Lung (tissue), 12 donors: ENCODE results near the gene RPL23. TPM values are rescaled to one million over a fixed set of nuclear protein-coding genes. Genes with fewer than 3 reads are reported as not detected.

ENCODE experiments used
- ATAC-seq: fragments of 200-7000 bp; cut with Tn5 transposase; one replicate; pipeline ENCODE4 v1.9.1; 2020; ENCODE audit warnings: moderate number of reproducible peaks; ENCODE audit not compliant: insufficient read depth, low FRiP score
- DNase-seq, 3 donors: peaks; one replicate each; pipeline ENCODE4 v3.0.0-alpha.2; 2013 to 2017
- H3K27ac ChIP-seq, 2 donors: one replicate each; pipeline ENCODE4 v1.5.1; 2013; ENCODE audit warnings: mild to moderate bottlenecking in 2 of 2, moderate library complexity in 2 of 2, control low read depth in 1 of 2, inconsistent platforms in 1 of 2, low read depth in 1 of 2, low read length in 1 of 2
- H3K27me3 ChIP-seq, 3 donors: one replicate each; pipeline ENCODE4 v1.5.1; 2013; ENCODE audit warnings: low read length in 2 of 3; ENCODE audit not compliant: control insufficient read depth in 3 of 3, insufficient read depth in 3 of 3
- H3K36me3 ChIP-seq, 4 donors: one replicate each; pipeline ENCODE4 v1.5.1; 2013; ENCODE audit warnings: low read length in 4 of 4, mild to moderate bottlenecking in 1 of 4, moderate library complexity in 1 of 4; ENCODE audit not compliant: control insufficient read depth in 4 of 4, insufficient read depth in 4 of 4
- H3K4me1 ChIP-seq, 5 donors: one replicate each; pipeline ENCODE4 v1.5.1; 2013; ENCODE audit warnings: low read length in 5 of 5, mild to moderate bottlenecking in 2 of 5, moderate library complexity in 1 of 5; ENCODE audit not compliant: control insufficient read depth in 5 of 5, insufficient read depth in 5 of 5
- H3K4me3 ChIP-seq: one replicate; pipeline ENCODE4 v1.5.1; 2013; ENCODE audit warnings: mild to moderate bottlenecking, control low read depth, moderate library complexity
- H3K9ac ChIP-seq, 2 donors: one replicate each; pipeline ENCODE4 v1.5.1; 2013; ENCODE audit warnings: low read length in 2 of 2, control low read depth in 1 of 2; ENCODE audit not compliant: insufficient read depth in 1 of 2
- H3K9me3 ChIP-seq, 4 donors: one replicate each; pipeline ENCODE4 v1.5.1; 2013; ENCODE audit warnings: low read length in 3 of 4, mild to moderate bottlenecking in 1 of 4, moderate library complexity in 1 of 4; ENCODE audit not compliant: control insufficient read depth in 4 of 4, insufficient read depth in 3 of 4
- CTCF ChIP-seq: IDR thresholded peaks from 2 replicates; pipeline ENCODE4 v1.5.1; 2012; ENCODE audit warnings: mild to moderate bottlenecking; ENCODE audit errors: control extremely low read depth, extremely low read depth
- WGBS, 2 donors: extraction: QIAGEN DNeasy Blood & Tissue Kit; methylation state at CpG; one replicate each; pipeline ENCODE4 v1.1.7; 2013; 5-methylcytosine and 5-hydroxymethylcytosine counted together
- polyA plus RNA-seq, 2 donors: library from polyadenylated mRNA; stranded (reverse); fragments of 200-250 nt; gene quantifications; one replicate each; pipeline ENCODE4 v1.2.1, GENCODE V29; 2013
- total RNA-seq, 2 donors: library from RNA; depleted of rRNA in 1 of 2; stranded (reverse); fragments of >200 nt in 1 of 2; gene quantifications; one replicate each; pipeline ENCODE4 v1.2.1, GENCODE V29; 2014 to 2021
- donor health status: control.
- donor health status: control.
- donor health status: Bipolar disorder and iron deficiency.
- donor health status: healthy.
- donor health status: DM: yes; HTN: yes; CAD: no.

Gene RPL23
- total and polyA plus RNA-seq, 4 donors: 989 to 4,467 (median 1,773) TPM

GRCh38 chr17:38899421-38899820, 45.9 kb upstream of the RPL23 start:
- 48 to 68% methylated on average over 5 of the region's 5 CpGs for WGBS, 2 donors
- H3K27ac ChIP-seq: peak overlapping the region in 1 of 2 donors; percentile 55
- peaks cover 0 to 46% (median 24%) of the 10 kb centered on the region in 4 donors for H3K36me3 ChIP-seq
- no peaks in the 10 kb centered on the region for H3K9me3 ChIP-seq
- H3K4me1 ChIP-seq: peaks cover 9 to 48% (median 18%) of the 10 kb centered on the region in 5 donors
- ATAC-seq: no peak
- H3K9ac ChIP-seq: no peak overlapping the region
- no peaks in the 10 kb centered on the region for H3K27me3 ChIP-seq
- no peak for TF ChIP-seq CTCF
- no peak overlapping the region for H3K4me3 ChIP-seq
- DNase-seq: no peak

- peaks cover 0 to 52% (median 23%) of the 10 kb centered on the region in 4 donors for H3K36me3 ChIP-seq
- no peak overlapping the region for H3K4me3 ChIP-seq
- no peaks in the 10 kb centered on the region for H3K9me3 ChIP-seq
- WGBS, 2 donors: 15 to 50% methylated on average over 11 of the region's 11 CpGs
- peak overlapping the region; percentile 49 to 55 for H3K27ac ChIP-seq
- no peak overlapping the region for H3K9ac ChIP-seq
- peaks cover 9 to 52% (median 18%) of the 10 kb centered on the region in 5 donors for H3K4me1 ChIP-seq
- no peaks in the 10 kb centered on the region for H3K27me3 ChIP-seq
- TF ChIP-seq CTCF: no peak
- ATAC-seq (peak; percentile 30), DNase-seq (no peak)
These were observed 45.4 kb upstream of the RPL23 start for GRCh38 chr17:38898812-38899348.

- DNase-seq (no peak), ATAC-seq (no peak)
- Histone ChIP-seq H3K4me3 (no peak overlapping the region), H3K27me3 (no peaks in the 10 kb centered on the region), H3K9me3 (no peaks in the 10 kb centered on the region), H3K9ac (no peak overlapping the region), H3K4me1 (peaks cover 9 to 57% (median 18%) of the 10 kb centered on the region in 5 donors), H3K36me3 (peaks cover 0 to 52% (median 20%) of the 10 kb centered on the region in 4 donors), H3K27ac (peak overlapping the region; percentile 49 to 55)
- WGBS, 2 donors: 7 to 35% methylated on average over 9 of the region's 9 CpGs
- TF ChIP-seq CTCF: no peak
These were observed 44.8 kb upstream of the RPL23 start for GRCh38 chr17:38898291-38898679.
